NOMO-1 (cell line): ENCODE data around the gene ARHGAP45.
A peak's percentile ranks its signal among the peaks of the same experiment; 100 is the strongest.

Experiments
- DNase-seq, 2 experiments: peaks; one replicate each; lab custom pipeline; 2025; ENCODE audit not compliant: unreplicated experiment in 2 of 2; lab: John Stamatoyannopoulos, UW

The ARHGAP45 gene

GRCh38 chr19:1037621-1038064 lies 29.3 kb upstream of the ARHGAP45 start:
- peak in 1 of 2 experiments; percentile 73 for DNase-seq

- peak in 1 of 2 experiments; percentile 42 for DNase-seq
Measured at GRCh38 chr19:1038978-1039645, 27.9 kb upstream of the ARHGAP45 start.

- peak; percentile 98 to 99 for DNase-seq
Measured at GRCh38 chr19:1039646-1040475, 27.1 kb upstream of the ARHGAP45 start, which contains the start of gene ABCA7. ABCA7 (plus strand) TSS chr19:1040107; CDS start chr19:1041362, 1,255 bp downstream.

GRCh38 chr19:1040476-1041271 lies 26.3 kb upstream of the ARHGAP45 start:
- peak; percentile 76 to 85 for DNase-seq

- no peak for DNase-seq
Measured at GRCh38 chr19:1041272-1041834, 25.6 kb upstream of the ARHGAP45 start.

GRCh38 chr19:1041835-1042685 lies 24.9 kb upstream of the ARHGAP45 start:
- DNase-seq: no peak

- no peak for DNase-seq
Measured at GRCh38 chr19:1042689-1043511, 24.1 kb upstream of the ARHGAP45 start.

GRCh38 chr19:1045247-1045603 lies 21.7 kb upstream of the ARHGAP45 start:
- DNase-seq: no peak

- DNase-seq: no peak
Measured at GRCh38 chr19:1046117-1046626, 20.8 kb upstream of the ARHGAP45 start.

GRCh38 chr19:1046836-1047695 lies 19.9 kb upstream of the ARHGAP45 start:
- no peak for DNase-seq

GRCh38 chr19:1047696-1048147 lies 19.2 kb upstream of the ARHGAP45 start:
- no peak for DNase-seq

- no peak for DNase-seq
Measured at GRCh38 chr19:1049106-1049505, 17.9 kb upstream of the ARHGAP45 start.

- DNase-seq: no peak
Measured at GRCh38 chr19:1049800-1050199, 17.2 kb upstream of the ARHGAP45 start.

GRCh38 chr19:1050989-1051788 lies 15.8 kb upstream of the ARHGAP45 start:
- DNase-seq: no peak

- no peak for DNase-seq
Measured at GRCh38 chr19:1051791-1052190, 15.2 kb upstream of the ARHGAP45 start.

- no peak for DNase-seq
Measured at GRCh38 chr19:1052349-1052975, 14.5 kb upstream of the ARHGAP45 start.
